A673 (cell line): ENCODE measurements around the gene TTC28. TPM values are rescaled to one million over a fixed set of nuclear protein-coding genes. Genes with fewer than 3 reads are reported as not detected.
"Not testable (repeated sequence)": the region's sequence is repeated elsewhere in the genome, so short reads cannot be mapped to it uniquely, and the experiment has no call there.

ENCODE experiments used
- BruUV-seq: library from RNA; stranded (reverse); fragments of 400-500 nt; replicated peaks from 2 replicates; lab custom pipeline; 2021; lab: Mats Ljungman, UMichigan
- CTCF ChIA-PET: fragments of 300-600 bp; sonication (Branson Sonifier 250); formaldehyde crosslinking; loops from one replicate; lab custom pipeline; 2022; ENCODE audit warnings: antibody characterized with exemption; lab: Charles Lee
- POLR2A ChIA-PET: fragments of 300-600 bp; sonication (Branson Sonifier 250); formaldehyde crosslinking; loops from one replicate; lab custom pipeline; 2022; ENCODE audit warnings: antibody characterized with exemption; ENCODE audit not compliant: low non-redundant PET; lab: Charles Lee
- DNase-seq: peaks from one replicate; pipeline ENCODE4 v3.0.0-alpha.2; 2015; ENCODE audit warnings: low spot score
- H3K27ac ChIP-seq: fragments of 200-600 bp; sonication (generic); 2 replicates; pipeline ENCODE4 v1.5.1; 2016; ENCODE audit warnings: mixed run types, low read depth, mild to moderate bottlenecking, mixed read lengths, antibody characterized with exemption, low read length; ENCODE audit not compliant: poor library complexity, severe bottlenecking
- H3K27me3 ChIP-seq: fragments of 200-600 bp; sonication (generic); replicated peaks from 2 replicates; pipeline ENCODE4 v1.6.1; 2017; ENCODE audit warnings: mixed run types, low read depth, mild to moderate bottlenecking, mixed read lengths, antibody characterized with exemption, low read length; ENCODE audit not compliant: insufficient read depth, poor library complexity
- H3K36me3 ChIP-seq: fragments of 200-600 bp; sonication (generic); 2 replicates; pipeline ENCODE4 v1.6.1; 2016; ENCODE audit warnings: mixed run types, mild to moderate bottlenecking, mixed read lengths, antibody characterized with exemption, low read length; ENCODE audit not compliant: insufficient read depth, poor library complexity, severe bottlenecking
- H3K4me1 ChIP-seq: fragments of 200-600 bp; sonication (generic); 2 replicates; pipeline ENCODE4 v1.6.1; 2017; ENCODE audit warnings: mixed run types, mild to moderate bottlenecking, mixed read lengths, antibody characterized with exemption, low read length; ENCODE audit not compliant: insufficient read depth, poor library complexity, severe bottlenecking
- H3K4me3 ChIP-seq: fragments of 200-600 bp; sonication (generic); 2 replicates; pipeline ENCODE4 v1.5.1; 2016; ENCODE audit warnings: low read depth, mixed run types, mild to moderate bottlenecking, mixed read lengths, low read length; ENCODE audit not compliant: poor library complexity, severe bottlenecking
- H3K9me3 ChIP-seq: fragments of 200-600 bp; sonication (generic); 2 replicates; pipeline ENCODE4 v1.6.1; 2016; ENCODE audit warnings: mixed run types, low read depth, mild to moderate bottlenecking, mixed read lengths, antibody characterized with exemption, low read length; ENCODE audit not compliant: poor library complexity, severe bottlenecking
- CTCF ChIP-seq: fragments of 300-800, 200-600 bp; sonication (generic); conservative IDR thresholded peaks from 2 replicates; pipeline ENCODE4 v1.5.1; 2017; ENCODE audit warnings: low read depth, mild to moderate bottlenecking, antibody characterized with exemption, low read length, moderate library complexity, mixed read lengths
- EZH2 ChIP-seq: fragments of 200-600 bp; sonication (generic); IDR thresholded peaks from 2 replicates; pipeline ENCODE4 v1.6.1; 2017; ENCODE audit warnings: borderline replicate concordance, low read depth, mild to moderate bottlenecking, mixed read lengths, antibody characterized with exemption, low read length; ENCODE audit not compliant: poor library complexity, severe bottlenecking
- intact Hi-C: fragments of 100-400 bp; cut with micrococcal nuclease; formaldehyde crosslinking; loops from one replicate; pipeline ENCODE4 v1.10.0; 2022; ENCODE audit not compliant: unreplicated experiment
- total RNA-seq: library from RNA; stranded (reverse); gene quantifications from 2 replicates; pipeline ENCODE4 v1.2.3, GENCODE V29; 2021

Gene TTC28
- total RNA-seq, 1 experiment from 2014 or later: 48.7 TPM

DNA sequence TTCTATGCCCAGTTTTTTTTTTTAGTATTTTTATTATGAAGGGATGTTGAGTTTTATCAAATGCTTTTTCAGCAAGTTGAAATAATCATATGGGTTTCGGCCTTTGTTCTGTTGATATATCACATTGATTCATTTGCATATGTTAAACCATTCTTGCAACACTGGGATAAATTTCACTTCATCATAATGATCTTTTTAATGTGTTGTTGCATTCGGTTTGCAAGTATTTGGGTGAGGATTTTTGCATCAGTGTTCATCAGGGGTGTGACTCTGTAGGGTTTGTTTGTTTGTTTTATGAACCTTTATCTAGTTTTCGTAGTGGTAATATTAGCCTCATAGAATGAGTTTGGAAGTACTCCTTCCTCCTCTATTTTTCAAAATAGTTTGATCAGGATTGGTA is 103.5 kb downstream of the TTC28 start:
- H3K9me3 ChIP-seq: no peaks in the 10 kb centered on the region
- H3K36me3 ChIP-seq: no peaks in the 10 kb centered on the region
- H3K27me3 ChIP-seq: no peaks in the 10 kb centered on the region
- no peak overlapping the region for H3K4me3 ChIP-seq
- DNase-seq: no peak
- CTCF ChIA-PET: no interaction called here
- no peak overlapping the region for H3K27ac ChIP-seq
- POLR2A ChIA-PET: interaction anchor here (0.6 kb wide), 1 partner anchor 150 kb away, joined by 3 read pairs; no protein-coding TSS in a partner anchor
- TF ChIP-seq EZH2 (no peak), CTCF (no peak)
- no TSS peak for BruUV-seq
- no peaks in the 10 kb centered on the region for H3K4me1 ChIP-seq
- intact Hi-C loops: no loop called here

GRCh38 chr22:28574159-28574788 is 105.4 kb downstream of the TTC28 start:
- intact Hi-C loops: no loop called here
- H3K9me3 ChIP-seq: no peaks in the 10 kb centered on the region

GRCh38 chr22:28570696-28571373 is 108.8 kb downstream of the TTC28 start:
- Histone ChIP-seq H3K4me1 (peaks cover 4% of the 10 kb centered on the region), H3K4me3 (no peak overlapping the region), H3K9me3 (no peaks in the 10 kb centered on the region), H3K36me3 (no peaks in the 10 kb centered on the region), H3K27me3 (no peaks in the 10 kb centered on the region), H3K27ac (no peak overlapping the region)
- POLR2A ChIA-PET: no interaction called here
- DNase-seq: no peak
- intact Hi-C loops: no loop called here
- TF ChIP-seq CTCF: no peak
- no peak for TF ChIP-seq EZH2
- no TSS peak for BruUV-seq
- CTCF ChIA-PET: no interaction called here

More at GRCh38 chr22:28574159-28574788, 105.4 kb downstream of the TTC28 start:
- BruUV-seq: no TSS peak
- Histone ChIP-seq H3K27ac (no peak overlapping the region), H3K4me3 (no peak overlapping the region), H3K4me1 (peaks cover 4% of the 10 kb centered on the region), H3K36me3 (no peaks in the 10 kb centered on the region), H3K27me3 (no peaks in the 10 kb centered on the region)
- CTCF ChIA-PET: no interaction called here
- POLR2A ChIA-PET: no interaction called here
- TF ChIP-seq CTCF: no peak
- no peak for TF ChIP-seq EZH2
- DNase-seq: no peak

GRCh38 chr22:28568974-28569373 is 110.7 kb downstream of the TTC28 start:
- DNase-seq, H3K27me3 ChIP-seq, BruUV-seq, H3K27ac ChIP-seq, intact Hi-C loops, POLR2A ChIA-PET, CTCF ChIA-PET, H3K36me3 ChIP-seq, H3K9me3 ChIP-seq, H3K4me1 ChIP-seq, H3K4me3 ChIP-seq: not testable (repeated sequence)
